Left kidney (tissue), 2 donors: Measurements from ENCODE around the gene FCN3. TPM values are rescaled to one million over a fixed set of nuclear protein-coding genes. Genes with fewer than 3 reads are reported as not detected.

Experiments used
- DNase-seq: peaks from one replicate; pipeline ENCODE4 v3.0.0-alpha.2; 2013
- polyA plus RNA-seq: library from polyadenylated mRNA; unstranded; fragments of 120-200 nt; gene quantifications from one replicate; pipeline ENCODE4 v1.2.1, GENCODE V29; 2013; ENCODE audit not compliant: insufficient read length

The FCN3 gene
- polyA plus RNA-seq, 1 donor: 1.1 TPM

DNA sequence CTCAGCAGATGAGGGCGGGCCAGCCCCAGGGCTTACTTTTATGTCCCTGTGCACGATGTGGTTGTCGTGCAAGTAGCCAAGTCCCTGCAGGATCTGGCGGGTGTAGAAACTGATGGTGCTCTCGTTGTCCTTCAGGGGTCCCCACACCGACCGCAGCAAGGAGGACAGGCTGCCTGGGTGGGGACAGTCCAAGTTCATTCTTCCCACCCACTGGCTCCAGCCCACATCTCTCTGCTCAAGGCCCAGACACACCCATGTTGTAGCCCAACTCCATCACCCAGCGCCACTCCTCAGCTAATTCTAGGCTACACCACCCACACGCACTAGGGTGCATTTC, 14.8 kb downstream of the FCN3 start:
- DNase-seq: no peak

DNA sequence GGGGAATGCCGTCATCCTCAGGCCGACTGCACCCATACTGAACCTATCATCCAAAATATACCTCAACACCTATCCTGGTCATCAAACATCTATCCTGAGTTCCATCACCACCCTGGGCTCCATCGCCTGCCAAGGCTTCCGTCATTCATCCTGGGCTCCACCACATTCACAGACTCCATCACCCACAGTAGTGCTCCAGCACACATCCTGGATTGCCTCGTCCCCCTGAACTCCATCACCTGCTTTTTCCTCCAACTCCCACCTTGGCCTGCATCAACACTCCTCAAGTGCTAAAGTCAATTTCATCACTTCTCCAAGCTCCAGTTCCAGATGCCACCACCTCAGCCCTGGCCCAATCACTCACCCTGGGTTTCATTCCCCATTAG, 15.7 kb downstream of the FCN3 start:
- DNase-seq: no peak

GRCh38 chr1:27358038-27358927, 16.3 kb downstream of the FCN3 start:
- DNase-seq: no peak

GRCh38 chr1:27357281-27358037, 17.2 kb downstream of the FCN3 start:
- peak; percentile 55 for DNase-seq

DNA sequence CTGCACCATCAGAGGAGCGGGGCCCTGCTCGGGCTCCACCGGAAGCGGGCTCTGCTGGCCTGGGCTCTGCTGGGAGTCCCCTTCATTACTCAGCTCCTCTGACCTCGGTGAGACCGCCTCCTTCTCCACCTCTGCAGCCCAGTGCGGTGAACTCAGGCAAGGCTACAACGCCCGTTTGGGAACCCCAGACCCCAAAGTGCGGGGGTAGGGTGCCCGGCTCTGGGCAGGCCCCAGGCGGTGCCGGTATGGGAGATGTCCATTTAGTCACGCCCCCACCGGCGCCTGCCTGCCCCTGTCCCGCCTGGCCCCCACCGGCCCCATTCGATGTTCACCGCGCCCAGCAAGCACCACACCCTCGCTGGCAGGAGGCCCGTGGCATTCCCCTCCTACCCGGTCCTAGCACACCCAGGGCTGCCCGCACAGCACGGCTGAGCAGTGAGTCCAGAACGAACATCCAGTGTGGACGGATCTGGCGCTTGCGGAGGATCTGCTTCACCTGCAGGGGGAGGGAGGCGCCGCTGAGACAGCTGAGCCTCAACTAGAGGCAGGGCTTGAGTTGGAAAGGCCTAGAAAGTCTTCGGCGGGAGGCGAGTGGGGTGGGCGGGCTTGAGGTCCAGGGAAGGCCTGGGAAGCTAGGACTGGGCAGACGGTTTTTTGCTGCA, 17.9 kb downstream of the FCN3 start:
- no peak for DNase-seq

DNA sequence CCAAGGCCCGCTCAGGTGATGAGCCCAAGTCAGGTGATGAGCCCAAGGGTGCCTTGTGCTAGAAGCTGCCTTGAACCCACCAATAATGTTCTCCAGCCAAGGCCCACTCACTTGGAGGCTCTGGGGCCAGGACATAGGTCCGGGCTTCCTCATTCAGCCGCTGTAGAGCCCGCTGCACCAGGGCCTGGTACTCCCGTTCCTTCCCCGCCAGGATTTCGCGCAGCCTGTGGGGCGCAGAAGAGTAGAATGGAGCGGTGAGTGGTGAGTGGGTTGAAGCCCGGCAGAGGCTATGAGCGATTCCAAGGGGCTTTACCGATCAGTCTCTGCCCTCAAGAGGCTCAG, 18.4 kb downstream of the FCN3 start:
- no peak for DNase-seq

DNA sequence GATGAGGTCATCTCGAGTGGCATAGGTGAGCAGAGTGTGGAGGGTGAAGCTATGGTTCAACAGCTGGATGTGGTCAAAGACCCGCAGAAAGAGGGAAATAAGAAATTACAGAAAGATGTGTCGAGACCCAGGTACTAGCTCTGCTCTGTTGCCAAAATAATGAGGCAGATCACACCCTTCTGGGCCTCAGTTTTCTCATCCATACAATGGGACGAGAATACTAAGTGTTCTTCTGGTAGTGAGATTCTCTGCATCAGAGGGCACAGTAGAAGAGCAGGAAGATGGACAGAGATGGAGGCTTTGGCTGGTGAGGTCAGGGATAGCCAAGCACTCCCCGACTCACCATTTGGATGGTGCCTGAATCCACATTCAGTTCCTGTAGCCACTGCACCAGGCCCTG, 18.9 kb downstream of the FCN3 start:
- no peak for DNase-seq

GRCh38 chr1:27353629-27354028, 21.0 kb downstream of the FCN3 start:
- DNase-seq: no peak

- DNase-seq: no peak
Measured at GRCh38 chr1:27353166-27353565, 21.5 kb downstream of the FCN3 start.

GRCh38 chr1:27351541-27352107, 23.0 kb downstream of the FCN3 start:
- no peak for DNase-seq

- DNase-seq: no peak
Measured at GRCh38 chr1:27350663-27351540, 23.7 kb downstream of the FCN3 start.

DNA sequence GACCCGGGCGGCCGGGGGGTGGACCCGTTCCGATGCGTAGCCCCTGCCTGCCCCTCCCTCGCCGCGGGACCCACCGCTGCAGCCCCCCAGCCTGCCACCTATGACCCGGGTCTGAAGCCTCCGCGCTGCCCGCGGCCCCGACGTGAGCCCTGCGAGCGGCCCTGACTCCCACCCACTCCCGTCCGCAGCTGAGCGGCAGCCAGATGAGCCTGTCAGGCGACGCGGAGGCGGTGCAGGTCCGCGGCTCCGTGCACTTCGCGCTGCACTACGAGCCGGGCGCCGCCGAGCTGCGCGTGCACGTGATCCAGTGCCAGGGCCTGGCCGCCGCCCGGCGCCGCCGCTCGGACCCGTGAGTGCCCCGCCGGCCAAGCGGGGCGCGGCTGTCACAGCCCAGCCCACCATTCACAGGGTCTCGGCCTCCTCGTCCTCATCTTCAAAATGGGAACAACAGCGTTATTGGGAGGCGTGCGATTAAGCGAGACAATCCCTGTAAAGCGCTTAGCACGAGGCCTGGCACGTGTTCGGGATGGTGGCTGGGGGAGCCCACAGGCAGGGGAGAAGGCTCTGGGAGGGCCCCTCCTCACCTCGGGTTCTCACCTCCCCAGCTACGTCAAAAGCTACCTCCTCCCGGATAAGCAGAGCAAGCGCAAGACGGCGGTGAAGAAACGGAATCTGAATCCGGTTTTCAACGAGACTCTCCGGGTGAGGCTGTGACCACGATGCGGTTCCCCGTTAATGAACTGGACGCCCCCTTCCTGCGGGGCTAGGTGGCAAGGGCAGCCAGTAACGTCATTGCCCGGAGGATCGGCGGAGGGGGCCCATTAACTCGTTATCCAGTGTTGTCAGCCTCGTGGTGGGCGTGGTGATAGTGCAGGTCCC, 24.6 kb downstream of the FCN3 start:
- DNase-seq: peak; percentile 70

DNA sequence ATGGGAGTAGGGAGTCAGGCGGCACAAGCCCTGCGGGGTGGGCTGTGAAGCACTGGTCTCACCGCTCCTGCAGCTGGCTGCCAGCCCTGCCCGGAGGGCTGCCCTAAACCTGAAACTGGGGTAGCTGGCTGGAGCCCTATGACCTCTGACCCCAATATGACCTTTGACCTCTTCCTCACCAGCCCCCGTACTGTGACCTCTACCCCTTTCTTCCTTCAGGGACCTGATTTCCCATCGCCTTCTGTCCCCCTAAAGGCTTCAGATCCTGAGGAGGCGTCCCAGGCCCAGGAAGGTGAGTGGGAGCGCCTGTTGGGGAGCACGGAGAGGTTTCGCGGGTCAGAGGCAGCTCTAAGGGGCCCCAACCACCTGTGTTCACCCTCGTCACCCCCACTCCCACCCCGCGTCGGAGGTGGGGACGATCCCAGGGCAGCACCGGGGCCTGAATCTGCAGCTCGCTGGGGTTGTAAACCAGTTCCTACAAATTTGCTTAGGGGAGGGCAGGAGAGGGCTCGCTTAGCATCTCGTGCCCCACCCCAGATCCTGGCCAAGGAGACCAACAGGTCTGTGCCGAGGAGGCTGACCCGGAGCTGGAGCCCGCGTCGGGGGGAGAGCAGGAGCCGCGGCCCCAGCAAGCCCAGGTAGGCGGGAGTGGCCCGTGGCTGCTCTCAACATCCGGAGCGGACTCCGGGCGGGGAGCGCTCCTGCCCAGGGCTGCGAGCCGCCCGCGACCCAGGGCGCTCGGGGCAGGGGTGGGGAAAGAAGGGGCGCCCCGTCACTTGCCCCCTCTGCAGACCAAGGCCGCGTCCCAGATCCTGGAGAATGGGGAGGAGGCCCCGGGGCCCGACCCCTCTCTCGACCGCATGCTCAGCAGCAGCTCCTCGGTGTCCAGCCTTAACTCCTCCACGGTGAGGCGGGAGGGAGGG, 25.5 kb downstream of the FCN3 start:
- DNase-seq: no peak

DNA sequence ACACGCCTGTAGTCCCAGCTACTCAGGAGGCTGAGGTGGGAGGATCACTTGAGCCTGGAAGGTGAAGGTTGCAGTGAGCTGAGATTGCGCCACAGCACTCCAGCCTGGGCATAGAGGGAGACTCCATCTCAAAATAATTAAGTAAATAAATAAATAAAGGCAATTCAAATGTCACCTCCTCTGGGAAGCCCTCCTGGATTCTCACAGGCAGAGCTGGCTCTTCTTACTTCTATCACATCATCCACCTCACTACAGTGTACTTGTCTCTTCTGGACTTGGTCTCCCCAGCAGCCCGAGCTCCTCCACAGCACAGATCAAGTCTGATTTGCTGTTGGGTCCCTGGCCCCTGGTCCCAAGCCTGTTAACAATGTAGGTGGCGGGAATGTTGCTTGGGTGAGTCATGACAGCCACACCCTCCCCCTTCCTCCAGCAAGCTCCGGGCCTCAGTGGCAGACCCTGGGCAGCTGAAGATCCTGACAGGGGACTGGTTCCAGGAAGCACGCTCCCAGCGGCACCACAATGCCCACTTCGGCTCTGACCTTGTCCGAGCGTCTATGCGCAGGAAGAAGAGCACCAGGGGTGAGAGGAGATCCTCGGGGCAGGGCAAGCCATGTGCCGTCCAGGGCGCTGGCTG, 27.5 kb downstream of the FCN3 start:
- DNase-seq: no peak

DNA sequence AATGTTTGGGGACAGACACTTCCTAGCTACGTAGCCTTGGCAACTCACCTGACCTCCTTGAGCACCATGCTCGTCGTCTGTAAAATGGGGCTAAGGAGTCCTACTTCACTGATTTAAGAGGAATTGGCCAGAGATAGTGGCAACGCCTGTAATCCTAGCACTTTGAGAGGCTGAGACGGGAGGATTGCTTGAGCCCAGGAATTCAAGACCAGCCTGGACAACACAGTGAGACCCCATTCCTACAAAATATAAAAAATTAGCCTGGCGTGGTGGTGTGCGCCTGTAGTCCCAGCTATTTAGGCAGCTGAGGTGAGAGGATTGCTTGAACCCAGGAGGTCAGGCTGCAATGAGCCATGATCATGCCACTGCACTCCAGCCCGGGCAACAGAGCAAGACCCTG, 28.3 kb downstream of the FCN3 start:
- no peak for DNase-seq

GRCh38 chr1:27345272-27345671, 29.4 kb downstream of the FCN3 start:
- DNase-seq: no peak

- DNase-seq: no peak
Measured at GRCh38 chr1:27343639-27344025, 31.0 kb downstream of the FCN3 start.

DNA sequence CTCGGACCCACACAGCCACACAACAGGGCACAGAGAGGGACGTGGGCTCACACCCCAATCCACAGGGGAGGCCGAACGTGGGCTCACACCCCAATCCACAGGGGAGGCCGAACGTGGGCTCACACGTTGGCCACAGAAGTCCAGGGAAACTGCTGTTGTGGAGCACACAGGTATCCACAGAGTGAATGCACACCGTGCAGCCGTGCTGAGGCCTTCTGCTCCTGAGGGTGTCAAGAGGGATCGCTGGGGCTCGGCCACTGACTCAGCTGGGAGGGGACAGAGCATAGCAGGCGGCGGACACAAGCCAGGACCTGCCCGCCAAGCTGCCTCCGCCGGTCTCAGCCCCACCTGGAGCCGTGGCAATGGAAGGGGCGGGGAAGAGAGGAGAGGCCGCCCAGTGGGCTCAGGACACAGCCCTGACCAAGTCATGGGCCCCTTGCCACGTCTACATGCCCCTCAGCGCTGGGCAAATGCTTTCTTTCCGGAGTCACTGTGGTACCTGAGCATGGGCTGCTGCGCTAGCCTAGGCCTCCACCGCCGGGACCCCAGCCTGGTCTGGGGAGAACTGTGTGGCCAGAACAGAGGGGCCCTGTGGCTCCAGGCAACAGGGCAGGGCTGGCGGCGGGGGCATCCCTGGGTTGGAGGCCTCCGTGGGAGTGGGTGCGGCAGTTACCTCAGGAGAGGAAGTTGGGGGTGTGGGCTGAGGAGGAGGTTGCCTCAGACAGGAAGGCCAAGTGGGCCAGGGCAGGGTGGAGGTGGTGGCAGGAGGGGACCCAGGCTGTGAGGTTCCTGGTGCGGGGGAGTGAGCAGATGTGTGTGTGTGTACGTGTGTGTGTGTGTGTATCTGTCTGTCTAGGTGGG, 31.6 kb downstream of the FCN3 start:
- no peak for DNase-seq
